Measurements from ENCODE around the gene OPCML. TPM values are rescaled to one million over a fixed set of nuclear protein-coding genes. Genes with fewer than 3 reads are reported as not detected.

OPCML gene
- total and polyA plus RNA-seq, 2 donors from 2014 or later, result 0.77 to 1.1 TPM

GRCh38 chr11:132866783-132867545 is 665.3 kb downstream of the OPCML start:
- Histone ChIP-seq H3K27me3 (ENCODE audit: control insufficient read depth, insufficient read depth, low read length) (no peaks in the 10 kb centered on the region), H3K36me3 (ENCODE audit: control insufficient read depth in 2 of 3, insufficient read depth in 3 of 3, low read length in 3 of 3) (no peaks in the 10 kb centered on the region), H3K4me1 (ENCODE audit: control insufficient read depth in 2 of 3, insufficient read depth in 2 of 3, low read depth in 1 of 3, low read length in 3 of 3) (no peaks in the 10 kb centered on the region), H3K9me3 (ENCODE audit: control insufficient read depth in 2 of 3, insufficient read depth in 1 of 3, low read length in 3 of 3) (no peaks in the 10 kb centered on the region), H3K9ac (ENCODE audit: low read length in 3 of 3) (no peak overlapping the region), H3K27ac (ENCODE audit: low read depth in 2 of 2, low read length in 2 of 2) (no peak overlapping the region), H3K4me3 (ENCODE audit: low read length in 3 of 3) (no peak overlapping the region)
- DNase-seq (peak in 1 of 5 donors; percentile 22), FAIRE-seq (no peak)
- intact Hi-C loops (cut with DNase I), result no loop called here
- no peak for TF ChIP-seq CTCF (IDR thresholded peaks at IDR 0.05; ENCODE audit: borderline replicate concordance, extremely low read depth, insufficient read depth)

GRCh38 chr11:132865623-132866022 is 666.7 kb downstream of the OPCML start:
- FAIRE-seq, result no peak
- Histone ChIP-seq H3K4me3 (ENCODE audit: low read length in 3 of 3) (no peak overlapping the region), H3K27me3 (ENCODE audit: control insufficient read depth, insufficient read depth, low read length) (no peaks in the 10 kb centered on the region), H3K9me3 (ENCODE audit: control insufficient read depth in 2 of 3, insufficient read depth in 1 of 3, low read length in 3 of 3) (no peaks in the 10 kb centered on the region), H3K36me3 (ENCODE audit: control insufficient read depth in 2 of 3, insufficient read depth in 3 of 3, low read length in 3 of 3) (no peaks in the 10 kb centered on the region), H3K9ac (ENCODE audit: low read length in 3 of 3) (no peak overlapping the region), H3K27ac (ENCODE audit: low read depth in 2 of 2, low read length in 2 of 2) (no peak overlapping the region), H3K4me1 (ENCODE audit: control insufficient read depth in 2 of 3, insufficient read depth in 2 of 3, low read depth in 1 of 3, low read length in 3 of 3) (no peaks in the 10 kb centered on the region)
- no peak for DNase-seq
- TF ChIP-seq CTCF (IDR thresholded peaks at IDR 0.05; ENCODE audit: borderline replicate concordance, extremely low read depth, insufficient read depth), result no peak
- intact Hi-C loops (cut with DNase I), result no loop called here

GRCh38 chr11:132864811-132865576 is 667.3 kb downstream of the OPCML start:
- H3K9ac ChIP-seq (ENCODE audit: low read length in 3 of 3), result no peak overlapping the region
- no peak overlapping the region for H3K27ac ChIP-seq (ENCODE audit: low read depth in 2 of 2, low read length in 2 of 2)
- no peak overlapping the region for H3K4me3 ChIP-seq (ENCODE audit: low read length in 3 of 3)
- no peak for DNase-seq
- H3K4me1 ChIP-seq (ENCODE audit: control insufficient read depth in 2 of 3, insufficient read depth in 2 of 3, low read depth in 1 of 3, low read length in 3 of 3), result no peaks in the 10 kb centered on the region
- H3K36me3 ChIP-seq (ENCODE audit: control insufficient read depth in 2 of 3, insufficient read depth in 3 of 3, low read length in 3 of 3), result no peaks in the 10 kb centered on the region
- no peak for TF ChIP-seq CTCF (IDR thresholded peaks at IDR 0.05; ENCODE audit: borderline replicate concordance, extremely low read depth, insufficient read depth)
- no peaks in the 10 kb centered on the region for H3K9me3 ChIP-seq (ENCODE audit: control insufficient read depth in 2 of 3, insufficient read depth in 1 of 3, low read length in 3 of 3)
- intact Hi-C loops (cut with DNase I), result no loop called here
- no peak for FAIRE-seq
- no peaks in the 10 kb centered on the region for H3K27me3 ChIP-seq (ENCODE audit: control insufficient read depth, insufficient read depth, low read length)

Measured in kidney (tissue), 14 donors.